Stimulated activated CD8-positive, alpha-beta memory T cell treated with anti-CD3 and anti-CD28 coated beads, Interleukin-12 subunit alpha, Interleukin-12 subunit beta, amount 100 ng/mL, for 4 hours (primary cell): ENCODE results near the gene FLT1.
A peak's percentile ranks its signal among the peaks of the same experiment; 100 is the strongest.

ENCODE experiments used
- DNase-seq: peaks from one replicate; pipeline ENCODE4 v3.0.0-alpha.2; 2020; ENCODE audit warnings: low read depth

Gene FLT1

GRCh38 chr13:28426381-28426780, 68.5 kb downstream of the FLT1 start:
- DNase-seq: no peak

GRCh38 chr13:28425793-28426192, 69.1 kb downstream of the FLT1 start:
- DNase-seq: no peak

GRCh38 chr13:28424541-28424940, 70.4 kb downstream of the FLT1 start:
- DNase-seq: no peak

GRCh38 chr13:28423010-28423409, 71.9 kb downstream of the FLT1 start:
- peak; percentile 16 for DNase-seq

GRCh38 chr13:28421676-28422410, 73.1 kb downstream of the FLT1 start:
- no peak for DNase-seq

DNA sequence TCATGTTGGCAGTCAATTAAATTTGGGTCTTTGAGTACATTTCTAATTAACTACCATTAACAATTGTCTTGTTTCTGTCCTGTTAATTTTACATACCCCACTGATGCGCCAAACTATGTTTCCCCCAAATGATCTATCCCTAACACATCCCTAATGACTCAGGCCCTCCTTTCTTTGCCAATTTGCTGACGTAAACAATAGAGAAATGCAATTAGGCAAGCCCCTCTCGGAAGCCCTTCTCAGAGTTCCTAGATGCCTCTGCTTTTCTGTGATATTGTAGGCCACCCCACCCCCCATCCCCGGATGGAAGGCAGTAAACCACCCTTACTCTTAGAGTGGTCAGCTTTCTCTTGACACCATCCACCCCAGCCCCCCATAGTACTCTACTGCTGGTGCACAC, 74.2 kb downstream of the FLT1 start:
- no peak for DNase-seq

- DNase-seq: no peak
These were observed 78.9 kb downstream of the FLT1 start for GRCh38 chr13:28415994-28416421.

- DNase-seq: no peak
These were observed 80.9 kb downstream of the FLT1 start for GRCh38 chr13:28413999-28414398.

GRCh38 chr13:28412981-28413380, 81.9 kb downstream of the FLT1 start:
- DNase-seq: no peak

GRCh38 chr13:28411831-28412353, 83.0 kb downstream of the FLT1 start:
- no peak for DNase-seq

- no peak for DNase-seq
These were observed 84.8 kb downstream of the FLT1 start for GRCh38 chr13:28410096-28410495.

- no peak for DNase-seq
These were observed 85.3 kb downstream of the FLT1 start for GRCh38 chr13:28409648-28410047.

DNA sequence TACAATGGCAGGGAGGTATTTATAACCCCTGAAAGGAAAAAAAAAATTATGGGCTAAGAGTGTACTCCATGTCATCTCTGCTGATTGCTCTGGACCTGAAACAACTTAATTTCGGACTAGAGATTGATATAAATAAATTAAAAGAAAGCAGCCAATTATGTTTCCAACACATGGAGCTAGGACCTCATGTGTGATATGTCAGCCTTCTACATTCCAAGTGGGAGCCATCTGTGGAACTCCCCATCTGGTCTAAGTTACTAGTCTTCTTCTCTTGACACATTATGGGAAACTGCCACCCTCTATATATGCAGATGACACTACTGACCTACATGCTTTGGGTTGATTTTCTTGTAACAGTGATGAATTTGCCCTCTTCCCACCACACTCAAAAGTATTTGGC, 86.1 kb downstream of the FLT1 start:
- no peak for DNase-seq

DNA sequence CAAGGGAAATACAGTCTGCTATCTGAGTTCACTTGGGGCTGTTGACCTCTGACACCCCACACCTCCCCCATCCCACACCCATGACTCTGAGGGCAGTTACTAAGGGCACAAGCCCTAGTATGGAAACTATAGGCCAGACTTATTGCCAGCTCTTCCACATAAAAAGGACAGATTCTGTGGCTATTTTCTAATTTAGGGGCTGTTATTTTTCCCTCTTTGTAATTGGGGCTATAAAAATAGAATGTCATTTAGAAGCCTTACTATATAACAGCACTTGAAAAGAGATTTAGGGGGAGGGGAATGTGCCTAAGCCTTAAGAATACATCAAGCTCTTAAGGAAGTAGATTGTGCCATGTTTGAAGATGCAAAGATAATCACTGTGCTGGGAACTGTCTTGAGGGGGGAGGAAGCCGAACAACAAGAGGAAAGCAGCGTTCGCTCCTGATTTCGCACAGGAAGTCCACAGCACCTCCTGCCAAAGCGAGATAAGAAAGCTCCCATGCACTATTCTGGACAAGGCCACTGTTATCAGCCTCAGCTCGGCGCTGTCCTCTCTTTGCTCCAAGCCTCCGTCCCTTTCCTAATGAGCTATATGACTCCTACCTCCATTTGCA, 86.6 kb downstream of the FLT1 start:
- DNase-seq: no peak

DNA sequence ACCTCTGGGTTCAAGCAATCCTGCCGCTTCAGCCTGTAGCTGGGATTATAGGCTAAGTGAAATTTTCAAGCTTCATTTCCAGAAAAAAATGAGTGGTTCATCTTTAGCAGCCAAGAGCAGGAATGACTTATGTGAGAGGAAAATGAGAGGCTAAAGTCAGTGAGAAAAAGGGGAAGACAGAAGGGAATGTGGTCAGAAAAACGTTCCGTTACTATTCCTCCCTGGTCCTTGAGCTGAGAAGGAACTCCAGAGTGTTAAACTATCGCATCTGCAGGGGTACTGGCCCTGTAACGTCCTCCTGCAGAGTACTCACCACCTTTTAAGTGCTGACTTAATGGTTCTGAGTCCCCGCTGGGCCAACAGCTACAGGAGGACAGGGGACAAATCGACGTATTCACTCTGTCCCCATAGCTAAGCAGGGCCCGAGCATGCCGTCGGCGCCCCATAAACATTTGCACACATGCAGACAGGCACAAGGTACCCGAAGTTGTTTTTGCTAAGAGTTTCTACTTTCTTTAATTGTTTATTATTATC, 88.1 kb downstream of the FLT1 start:
- no peak for DNase-seq

DNA sequence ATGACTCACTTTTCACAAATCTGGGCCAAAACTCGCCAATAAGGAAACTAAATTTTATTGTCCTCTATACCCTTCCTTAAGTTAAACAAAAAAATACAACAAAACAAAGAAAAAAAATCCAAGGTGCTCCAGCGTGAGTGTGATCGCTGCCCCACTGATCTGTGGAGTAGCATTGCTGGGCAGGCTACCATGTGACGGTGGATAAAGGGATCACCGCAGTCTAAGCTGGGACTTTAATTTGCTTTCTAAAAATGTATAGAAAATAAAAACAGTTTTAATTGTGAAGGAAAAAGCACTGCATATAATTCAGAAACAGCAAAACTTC, 92.9 kb downstream of the FLT1 start:
- DNase-seq: no peak

GRCh38 chr13:28401303-28402056, 93.4 kb downstream of the FLT1 start:
- DNase-seq: no peak

GRCh38 chr13:28396053-28396452, 98.9 kb downstream of the FLT1 start:
- DNase-seq: no peak

GRCh38 chr13:28394422-28394821, 100.5 kb downstream of the FLT1 start:
- DNase-seq: no peak

DNA sequence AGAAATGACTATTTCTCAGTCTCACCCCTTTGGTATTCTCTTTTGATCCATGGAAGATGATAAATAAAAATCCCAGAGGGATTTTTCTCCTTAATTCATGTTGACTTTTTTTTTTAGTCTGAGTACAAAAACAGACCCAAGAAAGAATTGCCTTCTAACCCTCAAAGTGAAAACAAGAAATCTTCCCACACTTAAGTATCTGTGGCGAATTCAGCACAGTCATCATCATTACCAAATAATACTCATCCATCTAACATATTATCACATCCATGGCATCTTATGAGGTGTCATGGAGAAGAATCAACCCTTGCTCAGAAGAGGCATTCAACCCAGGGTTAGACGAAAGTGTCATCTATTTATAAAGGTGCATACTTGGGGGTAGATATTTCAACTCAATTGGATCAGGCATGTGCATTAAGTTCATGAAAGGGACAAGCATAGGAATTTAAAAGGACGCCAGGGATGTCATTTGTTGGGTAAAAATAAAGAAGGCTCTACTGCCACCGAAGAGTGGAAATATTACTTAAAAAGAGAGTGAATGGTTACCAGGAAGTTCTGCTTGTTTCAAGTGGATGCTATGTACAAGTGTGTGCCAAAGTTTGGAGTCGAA, 101.9 kb downstream of the FLT1 start:
- no peak for DNase-seq

GRCh38 chr13:28392428-28392827, 102.5 kb downstream of the FLT1 start:
- no peak for DNase-seq

GRCh38 chr13:28387740-28388501, 107.0 kb downstream of the FLT1 start:
- DNase-seq: no peak
